SK-N-SH (cell line): Measurements from ENCODE around the gene FAT1. TPM values are rescaled to one million over a fixed set of nuclear protein-coding genes. Genes with fewer than 3 reads are reported as not detected.

ENCODE experiments used
- CHD2 ChIP-seq: fragments of 150-350 bp; IDR thresholded peaks from 2 replicates; pipeline ENCODE4 v1.6.1; 2018; ENCODE audit warnings: low read length; ENCODE audit not compliant: partially characterized antibody
- CTCF ChIP-seq: fragments of 200-600 bp; sonication (generic); IDR thresholded peaks from 2 replicates; pipeline ENCODE4 v1.6.1; 2017; ENCODE audit warnings: antibody characterized with exemption, mild to moderate bottlenecking, moderate library complexity
- EZH2phosphoT487 ChIP-seq: fragments of 200-600 bp; sonication (generic); IDR thresholded peaks from 2 replicates; pipeline ENCODE4 v1.6.1; 2017; ENCODE audit warnings: low read depth, mixed run types, mild to moderate bottlenecking, antibody characterized with exemption, moderate library complexity, borderline replicate concordance
- FOSL2 ChIP-seq: IDR thresholded peaks from 2 replicates; pipeline ENCODE4 v1.4.0; 2012; ENCODE audit warnings: low read depth, mild to moderate bottlenecking, moderate library complexity, borderline replicate concordance
- FOXJ3 ChIP-seq: sonication (generic); formaldehyde crosslinking; IDR thresholded peaks from 2 replicates; pipeline ENCODE4 v1.5.1; 2020; ENCODE audit warnings: mild to moderate bottlenecking, missing genetic modification reagents
- FOXM1 ChIP-seq: IDR thresholded peaks from 2 replicates; pipeline ENCODE4 v1.4.0; 2012; ENCODE audit warnings: low read depth, mild to moderate bottlenecking
- IRF3 ChIP-seq: fragments of 150-350 bp; IDR thresholded peaks from 2 replicates; pipeline ENCODE4 v1.6.1; 2016; ENCODE audit warnings: mild to moderate bottlenecking, low read depth, low read length
- JUND ChIP-seq: IDR thresholded peaks from 2 replicates; pipeline ENCODE4 v1.4.0; 2012
- MEF2A ChIP-seq: IDR thresholded peaks from 2 replicates; pipeline ENCODE4 v1.4.0; 2012; ENCODE audit warnings: low read depth, borderline replicate concordance
- NFIC ChIP-seq: IDR thresholded peaks from 2 replicates; pipeline ENCODE4 v1.4.0; 2012; ENCODE audit warnings: borderline replicate concordance
- RAD21 ChIP-seq: IDR thresholded peaks from 2 replicates; pipeline ENCODE4 v1.6.1; 2012; ENCODE audit warnings: mild to moderate bottlenecking, low read length
- RCOR1 ChIP-seq: fragments of 150-350 bp; IDR thresholded peaks from 2 replicates; pipeline ENCODE4 v1.6.1; 2017; ENCODE audit warnings: antibody characterized with exemption, low read length
- RXRA ChIP-seq: IDR thresholded peaks from 2 replicates; pipeline ENCODE4 v1.4.0; 2012; ENCODE audit warnings: low read depth, mild to moderate bottlenecking, borderline replicate concordance
- SIN3A ChIP-seq: IDR thresholded peaks from 2 replicates; pipeline ENCODE4 v1.6.1; 2012; ENCODE audit warnings: low read depth, mild to moderate bottlenecking, low read length, moderate library complexity, borderline replicate concordance
- SMC3 ChIP-seq: IDR thresholded peaks from 2 replicates; pipeline ENCODE4 v1.6.1; 2012; ENCODE audit warnings: low read depth, low read length, improper control_type of control experiment
- TCF12 ChIP-seq: IDR thresholded peaks from 2 replicates; pipeline ENCODE4 v1.4.0; 2012
- TEAD4 ChIP-seq: IDR thresholded peaks from 2 replicates; pipeline ENCODE4 v1.4.0; 2012; ENCODE audit warnings: mild to moderate bottlenecking, borderline replicate concordance; ENCODE audit not compliant: insufficient read depth
- USF2 ChIP-seq: fragments of 150-350 bp; IDR thresholded peaks from 2 replicates; pipeline ENCODE4 v1.6.1; 2017; ENCODE audit warnings: antibody characterized with exemption, low read length, low read depth, borderline replicate concordance
- YY1 ChIP-seq: IDR thresholded peaks from 2 replicates; pipeline ENCODE4 v1.4.0; 2012; ENCODE audit warnings: low read depth, mild to moderate bottlenecking
- ZBTB33 ChIP-seq: IDR thresholded peaks from 2 replicates; pipeline ENCODE4 v1.4.0; 2012; ENCODE audit warnings: low read depth, borderline replicate concordance
- polyA plus RNA-seq, 3 experiments: library from polyadenylated mRNA; depleted of rRNA; stranded (reverse); fragments of >200 nt; gene quantifications; 2 replicates each; pipeline ENCODE4 v1.2.3, GENCODE V29; 2012

Gene FAT1
- polyA plus RNA-seq, 1 of the 3 experiments (the other 2 are of a cell fraction), result 41.3 TPM

GRCh38 chr4:186685767-186686183 is 37.9 kb downstream of the FAT1 start (continued):
- no peak for TF ChIP-seq FOXM1
- TF ChIP-seq MEF2A, result no peak
- peak; percentile 63; the same call in 1 of the 2 replicates for TF ChIP-seq FOSL2
- no peak for TF ChIP-seq CHD2
- TF ChIP-seq TCF12, result peak; percentile 54; the same call in 1 of the 2 replicates
- TF ChIP-seq RCOR1, result no peak
- no peak for TF ChIP-seq ZBTB33
- TF ChIP-seq USF2, result no peak
- TF ChIP-seq RXRA, result no peak
- peak; percentile 46; the same call in 1 of the 2 replicates for TF ChIP-seq TEAD4
- TF ChIP-seq IRF3, result no peak
- no peak for TF ChIP-seq EZH2phosphoT487
- TF ChIP-seq SIN3A, result no peak
- TF ChIP-seq NFIC, result no peak
- TF ChIP-seq RAD21, result no peak
- no peak for TF ChIP-seq FOXJ3
- no peak for TF ChIP-seq SMC3
- no peak for TF ChIP-seq YY1
- TF ChIP-seq JUND, result peak; percentile 63
- TF ChIP-seq CTCF, result no peak
